T-helper 2 cell treated with Interferon-gamma antibody and Interleukin-4, amounts not matched to agents 100 ng/mL and 5 ng/mL, for 36 hours (primary cell): ENCODE measurements around the gene PRDM16. TPM values are rescaled to one million over a fixed set of nuclear protein-coding genes. Genes with fewer than 3 reads are reported as not detected.
"Not testable (repeated sequence)": the region's sequence is repeated elsewhere in the genome, so short reads cannot be mapped to it uniquely, and the experiment has no call there.

Source experiments
- intact Hi-C: fragments of 100-400 bp; cut with micrococcal nuclease; formaldehyde crosslinking; loops from one replicate; pipeline ENCODE4 v1.15.1; 2023
- total RNA-seq: library from RNA; stranded (reverse); gene quantifications from 2 replicates; pipeline ENCODE4 v1.2.3, GENCODE V29; 2022

Gene PRDM16
- total RNA-seq, 1 donor from 2014 or later: not detected

DNA sequence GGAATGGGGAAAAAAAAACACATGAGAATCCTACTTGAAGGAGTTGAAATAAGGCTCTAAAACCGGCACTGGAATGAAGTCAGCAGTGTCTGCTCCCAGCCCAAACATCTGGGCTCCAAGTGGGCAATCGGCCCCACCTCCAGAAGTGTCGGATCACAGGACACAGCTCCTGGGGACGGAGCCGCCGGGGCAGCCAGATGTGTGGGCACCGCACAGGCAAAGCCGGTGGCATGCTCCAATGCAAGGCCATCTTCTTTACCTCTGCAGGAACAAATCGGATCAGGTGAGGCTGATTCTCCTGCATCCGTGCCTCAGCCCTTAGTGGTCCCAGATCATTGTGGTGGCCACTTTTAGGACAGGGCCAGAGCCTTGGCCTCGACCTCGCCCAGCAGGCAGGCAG is 156.7 kb downstream of the PRDM16 start:
- intact Hi-C loops: no loop called here

DNA sequence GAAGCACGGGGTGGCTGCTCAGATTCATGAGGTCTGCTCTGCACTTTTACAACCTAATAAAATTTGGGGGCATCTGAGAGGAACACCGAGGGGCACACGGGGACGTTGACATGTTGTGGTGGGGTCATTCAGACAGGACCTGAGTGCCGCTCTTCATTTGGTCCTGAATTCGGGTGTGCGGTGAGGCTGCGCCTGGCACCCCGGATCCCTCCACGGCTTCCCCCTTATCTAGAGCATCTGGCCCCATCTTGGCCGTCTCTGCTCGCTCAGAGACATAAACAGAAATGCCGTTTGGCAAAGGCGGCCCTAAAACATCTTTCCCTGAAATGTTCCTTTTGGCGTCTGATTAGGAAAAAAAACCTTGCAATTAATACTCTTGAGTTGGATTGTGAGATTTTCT is 157.2 kb downstream of the PRDM16 start:
- intact Hi-C loops: no loop called here

GRCh38 chr1:3226701-3227350 is 157.8 kb downstream of the PRDM16 start:
- intact Hi-C loops: no loop called here

GRCh38 chr1:3227351-3227704 is 158.3 kb downstream of the PRDM16 start:
- intact Hi-C loops: no loop called here

GRCh38 chr1:3227893-3228292 is 158.9 kb downstream of the PRDM16 start:
- intact Hi-C loops: no loop called here

DNA sequence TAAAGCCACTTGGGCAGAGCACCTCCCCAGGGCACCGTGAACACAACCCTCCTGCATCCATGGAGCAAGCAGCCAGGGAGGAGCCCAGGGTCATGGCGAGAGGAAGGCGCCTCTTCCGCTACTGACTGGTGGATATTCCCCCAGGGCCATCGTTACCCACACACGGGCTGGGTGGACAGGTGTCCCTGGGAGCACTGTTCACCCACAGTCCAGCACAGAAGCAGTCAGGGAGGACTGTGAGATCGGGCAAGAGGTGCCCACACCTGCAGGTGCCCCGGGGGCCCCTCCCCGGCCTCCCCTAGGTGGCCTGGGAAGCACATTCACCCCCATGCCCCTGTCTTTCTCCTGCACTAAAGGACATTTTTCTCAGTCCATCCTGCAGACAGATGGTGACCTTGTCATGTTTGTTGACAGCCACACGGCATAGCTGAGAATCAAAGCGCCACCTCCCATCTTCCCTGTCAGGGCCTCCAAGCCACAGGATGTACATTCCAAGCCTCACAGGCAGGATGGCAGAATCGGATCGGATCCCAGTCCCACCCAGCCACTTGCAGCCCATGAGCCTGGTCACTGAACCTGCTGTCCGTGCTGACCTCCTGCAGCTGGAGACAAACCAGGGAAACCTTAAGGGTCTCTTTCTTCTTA is 160.2 kb downstream of the PRDM16 start:
- intact Hi-C loops: no loop called here

DNA sequence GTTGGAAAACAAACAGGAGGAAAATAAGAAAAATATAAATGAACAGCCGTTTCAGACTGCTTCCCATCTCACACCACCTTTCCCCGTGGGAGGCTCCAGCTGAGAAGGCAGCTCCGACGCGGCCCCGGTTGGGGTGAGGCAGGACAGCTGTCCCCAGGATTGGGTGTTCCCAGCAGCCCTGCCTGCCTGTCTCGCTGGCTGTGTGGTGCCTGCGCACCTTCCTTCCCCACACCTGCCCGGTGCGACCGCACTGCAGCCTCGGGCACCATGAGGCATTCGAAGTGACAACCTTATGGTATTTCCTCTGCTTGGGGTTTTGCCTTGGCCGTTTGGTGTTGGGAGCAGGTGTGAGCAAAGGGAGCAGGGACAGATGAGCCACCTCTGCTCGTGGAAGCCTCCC is 161.6 kb downstream of the PRDM16 start:
- intact Hi-C loops: no loop called here

GRCh38 chr1:3231245-3231644 is 162.2 kb downstream of the PRDM16 start:
- intact Hi-C loops: no loop called here

DNA sequence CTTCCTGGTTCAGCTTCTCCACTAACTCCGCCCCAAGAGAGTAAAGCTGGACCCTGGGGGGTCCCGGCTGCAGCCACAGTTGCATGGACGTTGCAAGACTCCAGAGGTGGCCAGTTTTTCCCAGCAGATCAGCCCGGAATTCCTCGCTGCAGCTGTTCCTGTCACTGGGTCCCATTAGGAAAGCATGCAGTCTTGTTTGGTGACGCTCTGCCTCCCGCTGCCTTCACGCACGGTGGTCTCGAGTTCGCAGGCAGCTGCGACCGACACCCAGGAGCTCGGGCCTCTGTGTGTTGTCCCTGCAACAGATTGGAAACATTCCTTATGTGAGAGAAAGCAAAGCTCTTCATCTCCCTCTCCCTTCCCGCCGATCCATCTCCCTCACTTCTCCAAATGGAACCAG is 162.8 kb downstream of the PRDM16 start:
- intact Hi-C loops: no loop called here

- intact Hi-C loops: no loop called here
Observed at GRCh38 chr1:3233031-3233430, 164.0 kb downstream of the PRDM16 start.

DNA sequence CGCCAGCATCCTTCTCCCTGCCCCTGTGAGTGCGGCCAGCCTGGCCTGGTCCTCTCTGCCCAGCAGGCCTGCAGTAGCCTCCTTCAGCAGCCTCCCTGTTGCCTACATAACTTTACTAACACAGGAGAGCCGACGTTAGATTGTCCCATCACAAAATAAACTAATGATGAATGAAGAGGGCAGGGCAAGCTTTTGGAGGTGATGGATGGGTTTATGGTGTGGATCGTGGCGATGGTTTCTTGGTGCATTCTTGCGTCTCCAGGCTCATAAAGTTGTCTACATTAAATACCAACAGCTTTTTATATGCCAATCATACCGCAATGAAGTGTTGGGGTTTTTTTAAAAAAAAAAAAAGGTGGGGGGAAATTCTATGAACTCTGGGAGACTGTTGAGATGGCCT is 164.5 kb downstream of the PRDM16 start:
- intact Hi-C loops: no loop called here

- intact Hi-C loops: no loop called here
Observed at GRCh38 chr1:3234281-3234680, 165.3 kb downstream of the PRDM16 start.

DNA sequence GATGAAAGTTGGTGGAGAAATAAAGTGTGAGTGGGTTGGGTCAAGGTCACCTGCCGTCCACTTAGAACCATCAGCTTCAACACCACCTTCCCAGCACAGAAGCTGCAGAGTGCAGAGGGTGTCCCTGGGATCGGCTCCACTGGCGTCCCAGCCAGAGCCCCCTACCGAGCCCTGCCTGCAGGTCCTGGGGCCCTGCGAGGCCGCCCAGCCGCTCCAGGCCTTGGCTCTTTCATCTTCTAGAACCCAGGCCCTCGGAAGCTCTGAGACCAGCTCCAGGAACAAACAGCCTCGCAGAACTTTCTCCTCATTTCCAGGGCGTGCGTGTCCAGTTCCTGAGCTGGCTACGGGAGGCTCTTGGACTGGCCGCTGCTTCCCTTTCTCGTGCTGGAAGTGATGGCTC is 166.0 kb downstream of the PRDM16 start:
- intact Hi-C loops: no loop called here

DNA sequence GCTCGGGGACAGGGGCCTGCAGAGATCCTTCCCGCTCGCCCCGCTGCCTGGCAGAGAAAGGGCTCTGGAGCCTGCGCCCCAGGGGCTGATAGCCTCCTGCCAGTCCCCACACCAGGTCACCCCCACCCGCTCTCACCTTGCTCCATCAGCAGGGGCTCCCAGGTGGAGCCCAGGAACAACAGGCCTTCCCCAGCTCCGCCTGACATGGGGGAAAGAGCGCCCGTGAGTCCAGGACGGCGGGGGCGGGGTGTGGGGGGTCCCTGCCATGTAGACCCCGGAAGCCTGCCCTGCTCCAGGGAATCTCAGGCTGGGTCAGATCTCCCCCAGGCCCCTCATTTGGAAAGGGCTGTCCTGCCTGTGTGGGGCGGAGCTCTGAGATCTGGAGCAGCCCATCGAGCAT is 166.5 kb downstream of the PRDM16 start:
- intact Hi-C loops: no loop called here

DNA sequence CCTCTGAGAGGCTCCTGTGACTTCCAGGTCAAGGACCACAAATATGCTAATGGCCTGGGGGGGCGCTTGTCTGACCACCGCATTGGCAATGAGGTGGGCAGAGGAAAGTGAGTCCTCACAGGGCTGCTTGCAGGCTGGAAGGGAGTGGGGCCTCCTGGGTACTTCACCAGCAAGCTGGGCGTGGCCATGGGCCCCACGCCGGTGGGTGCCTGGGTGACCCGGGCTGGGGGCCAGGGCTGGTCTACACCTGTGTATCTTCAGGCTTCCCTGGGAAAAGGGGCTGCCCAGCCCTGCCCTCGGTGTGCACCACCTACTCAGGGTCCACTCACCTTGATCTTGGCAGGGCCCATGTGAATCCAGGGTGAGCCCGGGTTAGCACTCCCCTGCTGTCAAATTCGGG is 167.4 kb downstream of the PRDM16 start:
- intact Hi-C loops: no loop called here

DNA sequence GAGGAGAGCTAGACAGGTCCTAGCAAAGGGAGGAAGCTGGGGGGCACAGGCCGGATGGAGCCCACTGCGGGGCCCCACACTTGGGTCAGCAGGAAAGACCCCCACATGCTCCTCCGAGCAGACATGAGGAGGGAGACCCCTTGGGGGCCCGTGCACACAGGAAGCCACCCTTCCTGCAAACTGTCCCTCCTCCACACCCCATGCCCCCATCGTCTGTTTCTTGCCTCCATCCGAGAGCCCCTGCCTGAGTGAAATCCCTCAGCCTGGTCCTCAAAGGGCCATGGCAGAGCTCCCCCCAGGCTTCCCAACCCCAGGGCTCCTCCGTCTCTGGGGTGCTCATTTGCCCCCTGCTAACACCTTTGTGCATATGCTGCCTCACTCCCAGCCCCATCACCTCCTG is 168.0 kb downstream of the PRDM16 start:
- intact Hi-C loops: no loop called here

DNA sequence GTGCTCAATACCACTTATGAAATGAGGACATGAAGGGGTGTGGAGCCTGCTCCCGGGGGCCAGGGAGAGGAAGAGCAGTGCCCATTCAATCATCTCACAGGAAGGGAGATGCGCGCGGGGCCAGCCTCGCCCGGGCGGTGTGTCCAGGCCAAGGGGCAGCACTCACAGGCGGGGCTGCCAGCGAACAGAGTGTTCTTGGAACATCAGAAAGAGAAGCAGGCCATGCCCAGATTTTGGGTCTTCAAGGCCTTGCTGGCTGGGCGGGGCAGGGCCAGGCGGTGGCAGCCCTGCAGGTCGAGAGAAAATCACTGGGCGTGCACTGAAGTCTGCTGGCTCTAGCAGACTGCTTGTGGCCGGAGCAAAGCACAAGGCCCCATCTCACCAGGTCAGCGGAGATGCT is 168.6 kb downstream of the PRDM16 start:
- intact Hi-C loops: no loop called here

DNA sequence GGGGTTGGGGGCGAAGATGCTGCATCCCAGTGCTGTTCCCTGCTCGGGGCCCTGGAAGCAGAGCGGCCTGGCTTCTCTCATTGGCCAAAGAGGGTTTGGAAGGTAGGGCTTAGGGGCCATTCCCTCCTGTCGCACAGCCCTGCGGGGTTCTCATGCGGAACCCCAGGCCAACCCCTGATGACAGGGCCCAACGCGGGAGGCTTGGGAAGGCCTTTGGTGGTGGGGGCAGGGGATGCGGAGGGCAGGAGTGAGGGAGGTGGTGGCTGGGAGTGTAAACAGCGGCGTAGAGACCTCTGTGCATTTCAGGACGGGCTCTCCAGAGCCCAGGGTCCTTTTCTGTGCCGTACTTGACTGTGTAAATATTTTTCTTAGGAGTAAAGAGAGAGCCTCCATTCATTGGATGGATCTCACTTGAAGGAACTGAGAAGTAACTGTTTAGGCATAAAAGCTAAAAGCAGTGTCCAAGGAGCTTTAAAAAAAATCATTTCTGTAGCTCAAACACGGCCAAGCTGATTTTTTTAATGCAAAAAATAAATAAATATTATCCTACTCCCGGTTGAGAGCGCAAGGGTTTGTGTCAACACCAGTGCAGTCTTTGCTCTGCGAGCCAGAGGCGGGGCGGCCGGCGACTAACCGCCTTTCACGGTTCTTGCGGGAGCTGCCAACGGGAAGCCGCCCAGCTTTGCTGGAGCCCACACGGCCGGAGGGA is 169.1 kb downstream of the PRDM16 start:
- intact Hi-C loops: no loop called here

- intact Hi-C loops: no loop called here
Observed at GRCh38 chr1:3238703-3239278, 169.8 kb downstream of the PRDM16 start.

- intact Hi-C loops: not testable (repeated sequence)
Observed at GRCh38 chr1:3239991-3240390, 171.0 kb downstream of the PRDM16 start.

DNA sequence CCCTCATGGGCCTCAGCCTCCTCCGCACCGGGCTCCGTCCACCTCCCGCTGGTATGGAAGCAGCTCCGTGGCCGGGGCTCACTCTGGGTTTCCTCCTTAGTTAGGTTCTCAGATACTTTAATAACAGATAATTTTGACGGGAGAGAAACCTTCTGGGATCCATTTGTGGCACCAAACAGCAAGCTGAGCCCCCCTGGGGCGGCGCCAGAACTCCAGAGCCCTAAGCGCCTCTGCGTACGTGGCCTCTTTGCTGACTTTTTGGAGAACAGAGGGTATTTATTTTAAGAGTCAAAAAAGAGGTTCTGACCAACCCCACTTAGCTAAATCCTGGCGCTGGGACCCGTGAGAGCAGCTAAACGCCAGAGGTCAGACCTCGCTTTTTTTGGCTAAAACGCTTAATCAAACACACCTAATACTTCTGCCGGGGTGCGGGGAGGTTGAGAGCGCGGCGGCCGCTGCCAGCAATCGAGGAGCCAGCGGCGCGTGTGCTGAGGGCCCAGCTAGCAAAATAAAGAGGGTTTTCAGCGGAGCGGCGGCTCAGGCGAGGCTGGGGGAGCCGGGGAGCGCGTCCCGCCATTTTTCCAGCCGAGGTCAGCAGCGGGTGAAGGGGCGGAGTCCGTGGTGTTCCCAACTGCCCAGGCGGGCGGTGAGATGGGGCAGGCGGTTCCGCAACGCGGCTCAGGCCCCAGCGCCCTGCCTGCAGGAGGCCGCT is 171.7 kb downstream of the PRDM16 start:
- intact Hi-C loops: no loop called here

GRCh38 chr1:3241236-3241550 is 172.2 kb downstream of the PRDM16 start:
- intact Hi-C loops: no loop called here
